HG02870 (cell line): ENCODE results near the gene CRTC2.

Source experiments
- ATAC-seq: cut with Tn5 transposase; IDR thresholded peaks from one replicate; pipeline ENCODE4 v1.9.1; 2021; ENCODE audit warnings: mild to moderate bottlenecking, moderate library complexity; ENCODE audit not compliant: unreplicated experiment

The CRTC2 gene

GRCh38 chr1:153899509-153899908, 58.9 kb downstream of the CRTC2 start:
- no peak for ATAC-seq
